ENCODE data around the gene SLC52A1. TPM values are rescaled to one million over a fixed set of nuclear protein-coding genes. Genes with fewer than 3 reads are reported as not detected.

Gene SLC52A1
- total RNA-seq, 4 donors from 2014 or later, result 0.11 TPM; not detected in 3

- intact Hi-C loops (cut with DNase I), result no loop called here
- no peak for TF ChIP-seq CTCF (IDR thresholded peaks at IDR 0.05)
- no peak for TF ChIP-seq POLR2A (IDR thresholded peaks at IDR 0.05)
- peaks cover 11 to 17% of the 10 kb centered on the region in 2 donors for H3K4me1 ChIP-seq
- WGBS, 2 donors, result 91 to 98% methylated on average over 13 to 19 of the region's 29 CpGs
- H3K27me3 ChIP-seq, result no peaks in the 10 kb centered on the region
- H3K36me3 ChIP-seq, result peaks cover 38 to 48% of the 10 kb centered on the region in 2 donors
- no peak for DNase-seq
- H3K27ac ChIP-seq, result no peak overlapping the region
- H3K9me3 ChIP-seq, result no peaks in the 10 kb centered on the region
- H3K4me3 ChIP-seq (replicated peaks in 1 of 3), result no peak overlapping the region
Measured at GRCh38 chr17:5023588-5024147, 11.6 kb downstream of the SLC52A1 start.

- DNase-seq, result no peak
- H3K27me3 ChIP-seq, result no peaks in the 10 kb centered on the region
- peaks cover 11 to 17% of the 10 kb centered on the region in 2 donors for H3K4me1 ChIP-seq
- no peak overlapping the region for H3K27ac ChIP-seq
- no peak overlapping the region for H3K4me3 ChIP-seq (replicated peaks in 1 of 3)
- peaks cover 38 to 55% of the 10 kb centered on the region in 2 donors for H3K36me3 ChIP-seq
- no peaks in the 10 kb centered on the region for H3K9me3 ChIP-seq
- TF ChIP-seq CTCF (IDR thresholded peaks at IDR 0.05), result no peak
- TF ChIP-seq POLR2A (IDR thresholded peaks at IDR 0.05), result no peak
- WGBS, 2 donors, result 96 to 97% methylated on average over 23 to 25 of the region's 30 CpGs
- intact Hi-C loops (cut with DNase I), result no loop called here
Measured at GRCh38 chr17:5022171-5022711, 13.0 kb downstream of the SLC52A1 start.

- H3K27me3 ChIP-seq, result no peaks in the 10 kb centered on the region
- intact Hi-C loops (cut with DNase I), result no loop called here
- TF ChIP-seq POLR2A (IDR thresholded peaks at IDR 0.05) (no peak), CTCF (IDR thresholded peaks at IDR 0.05) (no peak)
- no peak for DNase-seq
- 84 to 90% methylated on average over 20 of the region's 20 CpGs for WGBS, 2 donors
- H3K36me3 ChIP-seq, result peaks cover 50 to 64% of the 10 kb centered on the region in 2 donors
- no peaks in the 10 kb centered on the region for H3K9me3 ChIP-seq
- H3K4me1 ChIP-seq, result peaks cover 6 to 8% of the 10 kb centered on the region in 2 donors
- H3K27ac ChIP-seq, result no peak overlapping the region
- no peak overlapping the region for H3K4me3 ChIP-seq (replicated peaks in 1 of 3)
Measured at GRCh38 chr17:5020502-5021023, 14.7 kb downstream of the SLC52A1 start.

- Histone ChIP-seq H3K9me3 (no peaks in the 10 kb centered on the region), H3K36me3 (peaks cover 55 to 73% of the 10 kb centered on the region in 2 donors), H3K4me3 (replicated peaks in 1 of 3) (no peak overlapping the region), H3K27me3 (no peaks in the 10 kb centered on the region), H3K4me1 (no peaks in the 10 kb centered on the region), H3K27ac (no peak overlapping the region)
- intact Hi-C loops (cut with DNase I), result no loop called here
- 67% methylated on average over 1 of the region's 1 CpG; no CpG with 5 or more reads in 1 of the 2 donors for WGBS, 2 donors
- DNase-seq, result no peak
- TF ChIP-seq POLR2A (IDR thresholded peaks at IDR 0.05) (no peak), CTCF (IDR thresholded peaks at IDR 0.05) (no peak)
Measured at GRCh38 chr17:5019475-5019956, 15.7 kb downstream of the SLC52A1 start.

GRCh38 chr17:5014357-5014756 is 20.9 kb downstream of the SLC52A1 start:
- WGBS, 2 donors, result 94% methylated on average over 2 to 4 of the region's 4 CpGs
- no peak for DNase-seq
- intact Hi-C loops (cut with DNase I), result no loop called here

More at GRCh38 chr17:5014357-5014756, 20.9 kb downstream of the SLC52A1 start:
- no peaks in the 10 kb centered on the region for H3K27me3 ChIP-seq
- H3K9me3 ChIP-seq, result no peaks in the 10 kb centered on the region
- no peak overlapping the region for H3K27ac ChIP-seq
- no peak for TF ChIP-seq POLR2A (IDR thresholded peaks at IDR 0.05)
- no peak for TF ChIP-seq CTCF (IDR thresholded peaks at IDR 0.05)
- H3K36me3 ChIP-seq, result peaks cover 32 to 56% of the 10 kb centered on the region in 2 donors
- no peaks in the 10 kb centered on the region for H3K4me1 ChIP-seq
- H3K4me3 ChIP-seq (replicated peaks in 1 of 3), result no peak overlapping the region
